Neural cell (in vitro differentiated cells): ENCODE data around the gene FSIP1.

ENCODE experiments used
- EP300 ChIP-seq: fragments of 450-650 bp; conservative IDR thresholded peaks from 2 replicates; pipeline ENCODE4 v1.6.1; 2014; ENCODE audit warnings: antibody characterized with exemption, mild to moderate bottlenecking, moderate library complexity; ENCODE audit not compliant: poor library complexity, severe bottlenecking
- MXI1 ChIP-seq: fragments of 450-650 bp; conservative IDR thresholded peaks from 2 replicates; pipeline ENCODE4 v1.6.1; 2014; ENCODE audit warnings: antibody characterized with exemption, mild to moderate bottlenecking; ENCODE audit not compliant: poor library complexity, severe bottlenecking
- TF ChIP-seq, protein P1 (sequence below): fragments of 450-650 bp; IDR thresholded peaks from 2 replicates; pipeline ENCODE4 v1.5.1; 2014; ENCODE audit warnings: antibody characterized with exemption, mild to moderate bottlenecking, moderate library complexity; ENCODE audit not compliant: poor library complexity, severe bottlenecking
- TF ChIP-seq, protein P2 (sequence below): IDR thresholded peaks from 2 replicates; pipeline ENCODE4 v1.6.1; 2012; ENCODE audit warnings: borderline replicate concordance

DNA sequence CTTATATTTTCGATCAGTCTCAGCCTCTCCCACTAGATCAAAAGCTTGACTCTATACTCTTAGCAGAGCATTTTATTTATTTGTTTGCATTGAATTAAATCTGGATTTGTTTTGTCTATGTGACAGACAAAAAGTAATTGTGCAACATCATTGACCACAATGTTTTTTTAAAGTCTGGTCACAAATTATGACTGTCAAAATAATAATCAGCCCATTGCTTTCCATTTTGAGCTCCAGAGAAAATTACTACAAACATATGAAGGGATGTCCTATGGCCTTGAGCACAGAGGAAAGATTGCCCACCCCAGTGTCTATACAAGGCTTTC is 82.3 kb downstream of the FSIP1 start:
- TF ChIP-seq EP300: no peak
- TF ChIP-seq, protein P1, sequence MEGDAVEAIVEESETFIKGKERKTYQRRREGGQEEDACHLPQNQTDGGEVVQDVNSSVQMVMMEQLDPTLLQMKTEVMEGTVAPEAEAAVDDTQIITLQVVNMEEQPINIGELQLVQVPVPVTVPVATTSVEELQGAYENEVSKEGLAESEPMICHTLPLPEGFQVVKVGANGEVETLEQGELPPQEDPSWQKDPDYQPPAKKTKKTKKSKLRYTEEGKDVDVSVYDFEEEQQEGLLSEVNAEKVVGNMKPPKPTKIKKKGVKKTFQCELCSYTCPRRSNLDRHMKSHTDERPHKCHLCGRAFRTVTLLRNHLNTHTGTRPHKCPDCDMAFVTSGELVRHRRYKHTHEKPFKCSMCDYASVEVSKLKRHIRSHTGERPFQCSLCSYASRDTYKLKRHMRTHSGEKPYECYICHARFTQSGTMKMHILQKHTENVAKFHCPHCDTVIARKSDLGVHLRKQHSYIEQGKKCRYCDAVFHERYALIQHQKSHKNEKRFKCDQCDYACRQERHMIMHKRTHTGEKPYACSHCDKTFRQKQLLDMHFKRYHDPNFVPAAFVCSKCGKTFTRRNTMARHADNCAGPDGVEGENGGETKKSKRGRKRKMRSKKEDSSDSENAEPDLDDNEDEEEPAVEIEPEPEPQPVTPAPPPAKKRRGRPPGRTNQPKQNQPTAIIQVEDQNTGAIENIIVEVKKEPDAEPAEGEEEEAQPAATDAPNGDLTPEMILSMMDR: no peak
- TF ChIP-seq MXI1: no peak
- TF ChIP-seq, protein P2, sequence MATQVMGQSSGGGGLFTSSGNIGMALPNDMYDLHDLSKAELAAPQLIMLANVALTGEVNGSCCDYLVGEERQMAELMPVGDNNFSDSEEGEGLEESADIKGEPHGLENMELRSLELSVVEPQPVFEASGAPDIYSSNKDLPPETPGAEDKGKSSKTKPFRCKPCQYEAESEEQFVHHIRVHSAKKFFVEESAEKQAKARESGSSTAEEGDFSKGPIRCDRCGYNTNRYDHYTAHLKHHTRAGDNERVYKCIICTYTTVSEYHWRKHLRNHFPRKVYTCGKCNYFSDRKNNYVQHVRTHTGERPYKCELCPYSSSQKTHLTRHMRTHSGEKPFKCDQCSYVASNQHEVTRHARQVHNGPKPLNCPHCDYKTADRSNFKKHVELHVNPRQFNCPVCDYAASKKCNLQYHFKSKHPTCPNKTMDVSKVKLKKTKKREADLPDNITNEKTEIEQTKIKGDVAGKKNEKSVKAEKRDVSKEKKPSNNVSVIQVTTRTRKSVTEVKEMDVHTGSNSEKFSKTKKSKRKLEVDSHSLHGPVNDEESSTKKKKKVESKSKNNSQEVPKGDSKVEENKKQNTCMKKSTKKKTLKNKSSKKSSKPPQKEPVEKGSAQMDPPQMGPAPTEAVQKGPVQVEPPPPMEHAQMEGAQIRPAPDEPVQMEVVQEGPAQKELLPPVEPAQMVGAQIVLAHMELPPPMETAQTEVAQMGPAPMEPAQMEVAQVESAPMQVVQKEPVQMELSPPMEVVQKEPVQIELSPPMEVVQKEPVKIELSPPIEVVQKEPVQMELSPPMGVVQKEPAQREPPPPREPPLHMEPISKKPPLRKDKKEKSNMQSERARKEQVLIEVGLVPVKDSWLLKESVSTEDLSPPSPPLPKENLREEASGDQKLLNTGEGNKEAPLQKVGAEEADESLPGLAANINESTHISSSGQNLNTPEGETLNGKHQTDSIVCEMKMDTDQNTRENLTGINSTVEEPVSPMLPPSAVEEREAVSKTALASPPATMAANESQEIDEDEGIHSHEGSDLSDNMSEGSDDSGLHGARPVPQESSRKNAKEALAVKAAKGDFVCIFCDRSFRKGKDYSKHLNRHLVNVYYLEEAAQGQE: no peak
